Keratinocyte (primary cell): Measurements from ENCODE around the gene ARHGAP18. TPM values are rescaled to one million over a fixed set of nuclear protein-coding genes. Genes with fewer than 3 reads are reported as not detected.

ENCODE experiments used
- DNase-seq: peaks from one replicate; pipeline ENCODE4 v3.0.0-alpha.2; 2011; ENCODE audit warnings: low read depth, missing footprints, low spot score
- FAIRE-seq: peaks from 2 replicates; lab custom pipeline; 2011; peaks lifted over from hg19 to GRCh38; lab: Jason Lieb, UNC
- H2AFZ ChIP-seq: 2 replicates; pipeline ENCODE4 v1.6.0; 2012; ENCODE audit warnings: low read length, control low read depth, inconsistent platforms; ENCODE audit not compliant: control insufficient read depth
- H3K27ac ChIP-seq: 2 replicates; pipeline ENCODE4 v1.5.1; 2011; ENCODE audit warnings: low read length; ENCODE audit not compliant: control insufficient read depth, insufficient read depth
- H3K27me3 ChIP-seq: 3 replicates; pipeline ENCODE4 v1.6.0; 2011; ENCODE audit warnings: low read length; ENCODE audit not compliant: control insufficient read depth, insufficient read depth; ENCODE audit errors: extremely low read depth
- H3K36me3 ChIP-seq, 2 experiments: 2 replicates in 1 of 2; 3 replicates in 1 of 2; pipeline ENCODE4 v1.5.1; 2011; ENCODE audit warnings: low read length in 2 of 2, mild to moderate bottlenecking in 1 of 2; ENCODE audit not compliant: control insufficient read depth in 2 of 2, insufficient read depth in 2 of 2; ENCODE audit errors: extremely low read depth in 1 of 2
- H3K4me1 ChIP-seq: 3 replicates; pipeline ENCODE4 v1.5.1; 2011; ENCODE audit warnings: low read length; ENCODE audit not compliant: control insufficient read depth, insufficient read depth; ENCODE audit errors: extremely low read depth
- H3K4me2 ChIP-seq: 3 replicates; pipeline ENCODE4 v1.6.0; 2011; ENCODE audit warnings: low read depth, low read length; ENCODE audit not compliant: control insufficient read depth, insufficient read depth; ENCODE audit errors: extremely low read depth
- H3K4me3 ChIP-seq, 3 experiments: fragments of 200-600 bp in 1 of 3; sonication (generic) in 1 of 3; 2 replicates in 2 of 3; 3 replicates in 1 of 3; pipeline ENCODE4 v1.5.1; 2011 to 2016; ENCODE audit warnings: low read length in 3 of 3, mild to moderate bottlenecking in 3 of 3, control low read depth in 2 of 3, inconsistent platforms in 1 of 3, low read depth in 1 of 3, mixed read lengths in 1 of 3, mixed run types in 1 of 3, moderate library complexity in 1 of 3; ENCODE audit not compliant: control insufficient read depth in 2 of 3, insufficient read depth in 2 of 3; ENCODE audit errors: extremely low read depth in 1 of 3
- H3K79me2 ChIP-seq: 2 replicates; pipeline ENCODE4 v1.6.0; 2012; ENCODE audit warnings: low read length; ENCODE audit not compliant: control insufficient read depth, insufficient read depth
- H3K9ac ChIP-seq: 3 replicates; pipeline ENCODE4 v1.6.0; 2011; ENCODE audit warnings: low read length; ENCODE audit not compliant: control insufficient read depth, insufficient read depth; ENCODE audit errors: extremely low read depth
- H3K9me1 ChIP-seq: 3 replicates; pipeline ENCODE4 v1.6.0; 2011; ENCODE audit warnings: low read length; ENCODE audit not compliant: control insufficient read depth, insufficient read depth; ENCODE audit errors: extremely low read depth
- H3K9me3 ChIP-seq: 2 replicates; pipeline ENCODE4 v1.5.1; 2012; ENCODE audit warnings: low read depth, low read length; ENCODE audit not compliant: control insufficient read depth
- H4K20me1 ChIP-seq: 3 replicates; pipeline ENCODE4 v1.6.0; 2011; ENCODE audit warnings: low read length; ENCODE audit not compliant: control insufficient read depth, insufficient read depth; ENCODE audit errors: extremely low read depth
- EZH2 ChIP-seq: IDR thresholded peaks from one replicate; pipeline ENCODE4 v1.6.1; 2012; ENCODE audit warnings: inconsistent platforms, mild to moderate bottlenecking, low read length, moderate library complexity
- dilution Hi-C: fragments of 300-500 bp; cut with MboI; formaldehyde crosslinking; loops from one replicate; pipeline ENCODE4 v1.7.0; 2020; ENCODE audit warnings: low sequenced_read_pairs; ENCODE audit not compliant: extremely low pct_ligation_motif_present
- polyA plus RNA-seq, 5 experiments: library from polyadenylated mRNA; depleted of rRNA in 3 of 5; stranded (reverse) in 3 of 5; stranded (forward) in 1 of 5; unstranded in 1 of 5; fragments of >200 nt; gene quantifications; 1 replicate in 1 of 5; 2 replicates in 3 of 5; 3 replicates in 1 of 5; pipeline versions ENCODE4 v1.2.1 to v1.2.3, GENCODE V29; 2011 to 2012; ENCODE audit warnings: missing spikeins in 2 of 5, low read depth in 1 of 5, low replicate concordance in 1 of 5
- TF ChIP-seq, protein P1 (sequence below), 3 experiments: IDR thresholded peaks in 1 of 3; conservative IDR thresholded peaks in 1 of 3; optimal IDR thresholded peaks in 1 of 3; 2 replicates in 2 of 3; 3 replicates in 1 of 3; pipeline versions ENCODE3 to v1.5.1; 2011; ENCODE audit warnings: low read length in 3 of 3, mild to moderate bottlenecking in 3 of 3, moderate library complexity in 2 of 3, control low read depth in 1 of 3, inconsistent platforms in 1 of 3; ENCODE audit not compliant: insufficient read depth in 2 of 3; ENCODE audit errors: extremely low read depth in 1 of 3

The ARHGAP18 gene
- polyA plus RNA-seq, 1 donor (not counting 4 experiments of a cell fraction or from before 2014, with no cell fraction given), result 17.7 TPM

GRCh38 chr6:129744880-129745237 is 34.9 kb upstream of the ARHGAP18 start:
- no peaks in the 10 kb centered on the region for H3K36me3 ChIP-seq
- H3K9me3 ChIP-seq, result no peaks in the 10 kb centered on the region
- H3K9me1 ChIP-seq, result no peaks in the 10 kb centered on the region
- H3K27me3 ChIP-seq, result no peaks in the 10 kb centered on the region
- FAIRE-seq, result no peak
- TF ChIP-seq, protein P1, sequence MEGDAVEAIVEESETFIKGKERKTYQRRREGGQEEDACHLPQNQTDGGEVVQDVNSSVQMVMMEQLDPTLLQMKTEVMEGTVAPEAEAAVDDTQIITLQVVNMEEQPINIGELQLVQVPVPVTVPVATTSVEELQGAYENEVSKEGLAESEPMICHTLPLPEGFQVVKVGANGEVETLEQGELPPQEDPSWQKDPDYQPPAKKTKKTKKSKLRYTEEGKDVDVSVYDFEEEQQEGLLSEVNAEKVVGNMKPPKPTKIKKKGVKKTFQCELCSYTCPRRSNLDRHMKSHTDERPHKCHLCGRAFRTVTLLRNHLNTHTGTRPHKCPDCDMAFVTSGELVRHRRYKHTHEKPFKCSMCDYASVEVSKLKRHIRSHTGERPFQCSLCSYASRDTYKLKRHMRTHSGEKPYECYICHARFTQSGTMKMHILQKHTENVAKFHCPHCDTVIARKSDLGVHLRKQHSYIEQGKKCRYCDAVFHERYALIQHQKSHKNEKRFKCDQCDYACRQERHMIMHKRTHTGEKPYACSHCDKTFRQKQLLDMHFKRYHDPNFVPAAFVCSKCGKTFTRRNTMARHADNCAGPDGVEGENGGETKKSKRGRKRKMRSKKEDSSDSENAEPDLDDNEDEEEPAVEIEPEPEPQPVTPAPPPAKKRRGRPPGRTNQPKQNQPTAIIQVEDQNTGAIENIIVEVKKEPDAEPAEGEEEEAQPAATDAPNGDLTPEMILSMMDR (optimal IDR thresholded peaks at IDR 0.05 in 1 of 3, IDR thresholded peaks at IDR 0.05 in 1 of 3, conservative IDR thresholded peaks at IDR 0.05 in 1 of 3; ENCODE audit: extremely low read depth in 1 of 3, insufficient read depth in 2 of 3, low read length in 3 of 3), result no peak
- no peak for TF ChIP-seq EZH2
- no peaks in the 10 kb centered on the region for H4K20me1 ChIP-seq
- no peak for DNase-seq
- dilution Hi-C loops, result no loop called here
- H3K4me1 ChIP-seq, result peaks cover 24% of the 10 kb centered on the region
- H3K79me2 ChIP-seq, result no peaks in the 10 kb centered on the region
- no peak overlapping the region for H2AFZ ChIP-seq
- no peak overlapping the region for H3K4me3 ChIP-seq
- H3K9ac ChIP-seq, result no peak overlapping the region
- no peak overlapping the region for H3K27ac ChIP-seq
- no peak overlapping the region for H3K4me2 ChIP-seq

DNA sequence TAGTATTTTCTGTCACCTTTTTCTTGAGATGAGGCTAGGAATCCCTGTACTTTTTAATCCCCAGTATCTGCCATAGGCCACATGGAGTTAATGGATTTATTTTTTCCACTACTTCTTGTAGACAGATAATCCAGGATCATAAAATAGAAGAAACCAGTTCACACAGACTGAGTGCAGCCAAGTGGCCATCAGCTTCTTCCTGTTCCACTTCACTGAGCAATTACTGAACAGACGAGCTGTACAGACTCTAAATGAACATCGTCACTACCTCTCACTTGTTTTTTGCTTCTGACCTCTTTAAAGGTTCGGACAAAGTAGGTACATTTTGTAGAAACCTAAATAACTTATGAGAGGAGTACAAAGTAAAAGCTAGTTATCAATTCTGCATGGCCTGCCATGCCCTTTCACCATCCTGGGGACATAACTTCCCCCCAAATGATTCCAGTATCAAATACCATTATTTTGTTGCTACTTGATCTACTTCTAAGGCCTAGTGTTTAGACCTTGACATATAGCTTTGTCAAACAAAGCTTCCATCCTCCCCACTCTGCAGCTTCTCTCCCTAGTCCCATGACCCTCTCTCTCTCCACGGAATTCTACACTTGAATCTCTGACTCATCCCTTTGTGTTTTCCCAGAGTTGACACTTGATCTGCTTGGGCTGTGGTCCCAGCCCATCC is 34.4 kb upstream of the ARHGAP18 start:
- Histone ChIP-seq H3K9me3 (no peaks in the 10 kb centered on the region), H3K4me1 (peaks cover 20% of the 10 kb centered on the region), H3K9ac (no peak overlapping the region), H2AFZ (no peak overlapping the region), H3K4me2 (no peak overlapping the region), H3K36me3 (no peaks in the 10 kb centered on the region), H3K4me3 (no peak overlapping the region), H3K79me2 (no peaks in the 10 kb centered on the region), H4K20me1 (no peaks in the 10 kb centered on the region), H3K27me3 (no peaks in the 10 kb centered on the region), H3K9me1 (no peaks in the 10 kb centered on the region), H3K27ac (no peak overlapping the region)
- TF ChIP-seq EZH2, result no peak
- TF ChIP-seq, protein P1 (optimal IDR thresholded peaks at IDR 0.05 in 1 of 3, IDR thresholded peaks at IDR 0.05 in 1 of 3, conservative IDR thresholded peaks at IDR 0.05 in 1 of 3; ENCODE audit: extremely low read depth in 1 of 3, insufficient read depth in 2 of 3, low read length in 3 of 3), result no peak
- dilution Hi-C loops, result no loop called here
- no peak for DNase-seq
- FAIRE-seq, result peak; percentile 20
